Epithelial cell of esophagus (primary cell): ENCODE data around the gene LAMTOR2.
"Not testable (repeated sequence)": the region's sequence is repeated elsewhere in the genome, so short reads cannot be mapped to it uniquely, and the experiment has no call there.

Experiments used
- DNase-seq: peaks from one replicate; pipeline ENCODE4 v3.0.0; 2010; ENCODE audit warnings: low read depth
- H3K4me3 ChIP-seq: 2 replicates; pipeline ENCODE4 v1.5.1; 2011; ENCODE audit warnings: mild to moderate bottlenecking, low read length, control low read depth
- CTCF ChIP-seq: IDR thresholded peaks from 2 replicates; pipeline ENCODE4 v1.5.1; 2011; ENCODE audit warnings: low read depth, mild to moderate bottlenecking, low read length, control low read depth, inconsistent platforms; ENCODE audit not compliant: insufficient read depth; ENCODE audit errors: missing control alignments

The LAMTOR2 gene

GRCh38 chr1:156063997-156064285, 9.4 kb downstream of the LAMTOR2 start:
- no peak overlapping the region for H3K4me3 ChIP-seq
- no peak for DNase-seq
- no peak for TF ChIP-seq CTCF

DNA sequence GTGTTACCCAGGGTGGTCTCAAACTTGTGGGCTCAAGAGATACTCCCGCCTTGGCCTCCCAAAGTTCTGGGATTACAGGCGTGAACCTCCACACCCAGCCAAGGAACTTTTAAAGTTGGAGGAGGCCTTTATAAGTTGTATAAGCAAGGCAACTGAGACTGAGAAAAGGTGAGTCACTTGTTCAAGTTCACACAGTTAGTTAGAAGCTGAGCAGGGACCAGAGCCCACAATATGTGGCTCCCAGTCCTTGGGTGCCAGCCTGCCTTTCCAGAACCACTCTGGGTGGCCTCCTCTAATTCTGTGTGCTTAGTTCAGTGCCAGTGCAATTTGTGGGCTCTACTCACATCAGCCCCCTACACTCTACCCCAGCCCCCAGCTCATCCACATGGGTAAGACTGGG, 10.0 kb downstream of the LAMTOR2 start:
- DNase-seq: peak; percentile 30
- no peak for TF ChIP-seq CTCF
- no peak overlapping the region for H3K4me3 ChIP-seq

DNA sequence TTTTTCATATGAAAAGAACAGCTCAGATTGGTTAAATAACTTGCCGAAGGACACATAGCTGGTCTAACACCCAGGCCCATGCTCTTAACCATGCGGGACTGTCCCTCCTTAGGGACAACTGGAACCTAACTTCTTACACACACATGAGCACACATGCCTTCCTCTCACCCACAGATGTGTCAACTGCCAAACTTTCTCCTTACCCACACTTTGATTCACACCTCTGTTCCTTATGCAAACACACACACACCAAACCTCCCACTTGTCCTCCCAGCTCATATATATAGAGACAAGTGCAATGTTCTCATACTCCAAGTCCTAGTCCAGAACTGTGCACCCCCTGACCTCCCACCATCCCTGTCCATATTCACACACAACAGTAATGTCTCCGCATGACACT, 10.6 kb downstream of the LAMTOR2 start:
- TF ChIP-seq CTCF: no peak
- no peak for DNase-seq

GRCh38 chr1:156065871-156066270, 11.3 kb downstream of the LAMTOR2 start:
- no peak for DNase-seq
- H3K4me3 ChIP-seq: no peak overlapping the region
- TF ChIP-seq CTCF: no peak

More for the DNA sequence above, 10.6 kb downstream of the LAMTOR2 start:
- H3K4me3 ChIP-seq: no peak overlapping the region

GRCh38 chr1:156067262-156067661, 12.7 kb downstream of the LAMTOR2 start:
- no peak for DNase-seq
- TF ChIP-seq CTCF: no peak

DNA sequence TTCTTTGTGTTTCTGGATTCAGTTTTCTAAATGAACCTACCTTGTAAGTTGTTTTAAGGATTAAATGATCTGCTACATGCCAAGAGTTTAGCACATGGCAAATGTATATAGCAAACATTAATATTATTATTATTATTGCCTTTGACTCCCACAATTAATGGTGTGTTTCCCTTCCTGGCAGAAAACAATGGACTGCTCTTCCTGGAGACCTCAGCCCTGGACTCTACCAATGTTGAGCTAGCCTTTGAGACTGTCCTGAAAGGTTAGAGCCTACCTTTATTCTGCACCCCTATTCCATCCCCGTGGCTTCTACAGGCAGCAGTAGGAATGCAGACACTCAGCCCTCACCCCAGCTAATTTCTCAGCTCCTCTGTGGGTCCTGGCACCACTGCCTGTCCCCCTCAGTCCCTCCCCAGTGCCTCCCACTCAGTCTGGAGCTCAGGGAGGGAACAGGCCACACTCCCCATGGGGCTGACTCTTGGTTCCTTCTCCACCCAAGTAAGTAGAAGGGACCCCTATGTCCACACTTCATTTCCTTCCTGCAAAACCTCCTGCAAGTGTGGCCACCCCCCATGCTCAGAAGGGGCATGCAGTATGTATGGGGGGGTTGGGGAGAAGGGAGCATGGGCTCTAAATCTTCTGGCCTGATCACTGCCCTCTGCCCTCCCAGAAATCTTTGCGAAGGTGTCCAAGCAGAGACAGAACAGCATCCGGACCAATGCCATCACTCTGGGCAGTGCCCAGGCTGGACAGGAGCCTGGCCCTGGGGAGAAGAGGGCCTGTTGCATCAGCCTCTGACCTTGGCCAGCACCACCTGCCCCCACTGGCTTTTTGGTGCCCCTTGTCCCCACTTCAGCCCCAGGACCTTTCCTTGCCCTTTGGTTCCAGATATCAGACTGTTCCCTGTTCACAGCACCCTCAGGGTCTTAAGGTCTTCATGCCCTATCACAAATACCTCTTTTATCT, 15.2 kb downstream of the LAMTOR2 start:
- no peak for DNase-seq
- TF ChIP-seq CTCF: no peak
- H3K4me3 ChIP-seq: no peak overlapping the region

More at GRCh38 chr1:156067262-156067661, 12.7 kb downstream of the LAMTOR2 start:
- H3K4me3 ChIP-seq: no peak overlapping the region

DNA sequence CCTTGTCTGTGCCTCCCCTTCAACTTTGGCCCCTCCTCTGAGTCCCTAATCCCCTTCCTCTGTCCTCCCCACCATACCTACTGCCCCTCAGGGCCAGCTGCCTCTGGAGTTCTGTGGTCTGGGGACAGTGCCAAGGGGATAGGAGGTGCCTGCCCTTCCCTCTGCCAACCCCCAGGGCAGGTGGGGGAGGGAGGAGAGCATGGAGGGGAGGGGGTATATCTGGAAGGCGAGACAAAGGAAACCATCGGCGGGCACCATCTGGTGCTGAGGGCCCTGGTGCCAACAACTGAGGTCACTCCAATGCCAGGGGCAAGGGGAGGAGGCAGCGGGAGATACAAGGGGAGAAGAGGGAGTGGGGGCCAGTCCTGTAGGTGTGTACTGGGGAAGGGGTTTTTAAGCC, 16.0 kb downstream of the LAMTOR2 start:
- H3K4me3 ChIP-seq: no peak overlapping the region
- TF ChIP-seq CTCF: no peak
- no peak for DNase-seq

- H3K4me3 ChIP-seq, DNase-seq: not testable (repeated sequence)
These were observed 16.8 kb downstream of the LAMTOR2 start for GRCh38 chr1:156071332-156071816.
